ENCODE results near the gene MAOB. TPM values are rescaled to one million over a fixed set of nuclear protein-coding genes. Genes with fewer than 3 reads are reported as not detected.

Gene MAOB
- total RNA-seq, 2 donors from 2014 or later, result 0.46 to 0.73 TPM

GRCh38 chrX:43840265-43840664 is 42.0 kb downstream of the MAOB start:
- 91% methylated on average over 3 of the region's 3 CpGs; no CpG with 5 or more reads in 1 of the 2 experiments for whole genome bisulfite sequencing, 2 experiments (ENCODE audit: insufficient coverage in 1 of 2, insufficient read length in 1 of 2)
- H3K4me3 ChIP-seq (ENCODE audit: low read length), result no peak overlapping the region
- H3K4me1 ChIP-seq (ENCODE audit: control insufficient read depth, insufficient read depth, low read length), result no peaks in the 10 kb centered on the region
- TF ChIP-seq CTCF (conservative IDR thresholded peaks at IDR 0.05), result no peak
- no peak overlapping the region for H3K27ac ChIP-seq (ENCODE audit: low read depth, low read length)
- H3K4me3 Mint-ChIP-seq, result no peak overlapping the region
- H3K9ac ChIP-seq (ENCODE audit: extremely low read depth, low read length, poor library complexity, severe bottlenecking), result no peak overlapping the region
- no peak overlapping the region for H3K27ac Mint-ChIP-seq
- H3K4me1 Mint-ChIP-seq, result no peaks in the 10 kb centered on the region
- H3K9me3 ChIP-seq (ENCODE audit: control insufficient read depth, low read length), result no peaks in the 10 kb centered on the region
- no peaks in the 10 kb centered on the region for H3K27me3 Mint-ChIP-seq (ENCODE audit: insufficient read depth)
- no peaks in the 10 kb centered on the region for H3K36me3 Mint-ChIP-seq (ENCODE audit: low read depth)
- no peak for DNase-seq
- peaks cover 23% of the 10 kb centered on the region for H3K9me3 Mint-ChIP-seq
- H3K36me3 ChIP-seq (ENCODE audit: control insufficient read depth, insufficient read depth, low read length), result no peaks in the 10 kb centered on the region
- H3K27me3 ChIP-seq (ENCODE audit: control insufficient read depth, insufficient read depth, low read length, poor library complexity, severe bottlenecking), result no peaks in the 10 kb centered on the region

- Histone ChIP-seq H3K27me3 (ENCODE audit: control insufficient read depth, insufficient read depth, low read length, poor library complexity, severe bottlenecking) (no peaks in the 10 kb centered on the region), H3K27ac (ENCODE audit: low read depth, low read length) (no peak overlapping the region), H3K4me3 (ENCODE audit: low read length) (no peak overlapping the region), H3K36me3 (ENCODE audit: control insufficient read depth, insufficient read depth, low read length) (no peaks in the 10 kb centered on the region), H3K9me3 (ENCODE audit: control insufficient read depth, low read length) (no peaks in the 10 kb centered on the region), H3K4me1 (ENCODE audit: control insufficient read depth, insufficient read depth, low read length) (no peaks in the 10 kb centered on the region), H3K9ac (ENCODE audit: extremely low read depth, low read length, poor library complexity, severe bottlenecking) (no peak overlapping the region)
- Mint-ChIP-seq H3K9me3 (peaks cover 11% of the 10 kb centered on the region), H3K27ac (no peak overlapping the region), H3K4me1 (no peaks in the 10 kb centered on the region), H3K27me3 (ENCODE audit: insufficient read depth) (no peaks in the 10 kb centered on the region), H3K36me3 (ENCODE audit: low read depth) (no peaks in the 10 kb centered on the region), H3K4me3 (no peak overlapping the region)
- DNase-seq, result no peak
- whole genome bisulfite sequencing, 2 experiments (ENCODE audit: insufficient coverage in 1 of 2, insufficient read length in 1 of 2), result no CpG with 5 or more reads among the region's 3 CpGs
- peak; percentile 81 for TF ChIP-seq CTCF (conservative IDR thresholded peaks at IDR 0.05)
Measured at GRCh38 chrX:43836435-43837184, 45.6 kb downstream of the MAOB start.

GRCh38 chrX:43835559-43835958 is 46.7 kb downstream of the MAOB start:
- Histone ChIP-seq H3K27me3 (ENCODE audit: control insufficient read depth, insufficient read depth, low read length, poor library complexity, severe bottlenecking) (no peaks in the 10 kb centered on the region), H3K9ac (ENCODE audit: extremely low read depth, low read length, poor library complexity, severe bottlenecking) (no peak overlapping the region), H3K4me3 (ENCODE audit: low read length) (no peak overlapping the region), H3K36me3 (ENCODE audit: control insufficient read depth, insufficient read depth, low read length) (no peaks in the 10 kb centered on the region), H3K27ac (ENCODE audit: low read depth, low read length) (no peak overlapping the region), H3K4me1 (ENCODE audit: control insufficient read depth, insufficient read depth, low read length) (no peaks in the 10 kb centered on the region), H3K9me3 (ENCODE audit: control insufficient read depth, low read length) (no peaks in the 10 kb centered on the region)
- TF ChIP-seq CTCF (conservative IDR thresholded peaks at IDR 0.05), result no peak
- H3K9me3 Mint-ChIP-seq, result peaks cover 9% of the 10 kb centered on the region
- H3K4me3 Mint-ChIP-seq, result no peak overlapping the region
- DNase-seq, result no peak
- no peaks in the 10 kb centered on the region for H3K4me1 Mint-ChIP-seq
- H3K27me3 Mint-ChIP-seq (ENCODE audit: insufficient read depth), result no peaks in the 10 kb centered on the region
- H3K27ac Mint-ChIP-seq, result no peak overlapping the region
- no peaks in the 10 kb centered on the region for H3K36me3 Mint-ChIP-seq (ENCODE audit: low read depth)
- 100% methylated on average over 1 of the region's 1 CpG; no CpG with 5 or more reads in 1 of the 2 experiments for WGBS, 2 experiments (ENCODE audit: insufficient coverage in 1 of 2, insufficient read length in 1 of 2)
